Suprapubic skin (tissue), 4 donors: ENCODE results near the gene NEK4.

ENCODE experiments used
- CTCF ChIP-seq, 2 donors: fragments of 200-600 bp in 1 of 2; fragments of 450-650 bp in 1 of 2; sonication (generic) in 1 of 2; IDR thresholded peaks; one replicate each; pipeline ENCODE4 v1.5.1; 2016 to 2019; ENCODE audit warnings: antibody characterized with exemption in 2 of 2, mild to moderate bottlenecking in 1 of 2, moderate library complexity in 1 of 2
- POLR2A ChIP-seq, 2 donors: fragments of 450-650 bp; IDR thresholded peaks; one replicate each; pipeline ENCODE4 v1.6.1; 2017; ENCODE audit warnings: antibody characterized with exemption in 2 of 2, mild to moderate bottlenecking in 2 of 2, moderate library complexity in 2 of 2
- POLR2AphosphoS5 ChIP-seq, 3 donors: sonication (generic); formaldehyde crosslinking; IDR thresholded peaks; one replicate each; pipeline ENCODE4 v1.6.1; 2017; ENCODE audit warnings: antibody characterized with exemption in 3 of 3

- TF ChIP-seq POLR2A (IDR thresholded peaks at IDR 0.05) (no peak), CTCF (IDR thresholded peaks at IDR 0.05) (no peak), POLR2AphosphoS5 (IDR thresholded peaks at IDR 0.05) (no peak)
Measured at GRCh38 chr3:52719618-52720017, 51.1 kb downstream of the NEK4 start.
